ENCODE data around the gene CYBC1.

DNA sequence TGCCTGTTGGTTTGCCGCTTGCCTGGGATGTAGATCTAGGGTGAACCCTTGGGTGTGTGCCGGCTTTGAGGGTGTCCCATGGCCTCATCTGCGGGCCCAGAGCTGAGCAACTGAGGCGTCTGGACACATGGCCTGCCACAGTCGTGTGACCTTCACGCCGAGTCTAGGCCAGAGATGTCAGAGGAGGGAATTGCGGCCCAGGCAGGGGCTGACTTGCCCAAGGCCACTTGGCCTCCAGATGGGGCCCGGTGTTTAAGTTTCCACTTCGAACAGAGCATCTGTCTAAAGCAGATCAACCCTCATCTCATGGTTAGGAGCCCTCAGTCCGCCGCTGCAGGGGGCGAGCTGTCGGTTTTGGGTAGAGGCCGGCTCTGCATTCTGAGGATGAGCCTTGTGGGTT, 41.0 kb upstream of the CYBC1 start:
- no peak for TF ChIP-seq CTCF (IDR thresholded peaks at IDR 0.05; ENCODE audit: low read length)
- TF ChIP-seq EZH2 (IDR thresholded peaks at IDR 0.05; ENCODE audit: borderline replicate concordance, low read length) = no peak

All from OCI-LY1 (cell line).